ENCODE data around the gene CERCAM.

The CERCAM gene

DNA sequence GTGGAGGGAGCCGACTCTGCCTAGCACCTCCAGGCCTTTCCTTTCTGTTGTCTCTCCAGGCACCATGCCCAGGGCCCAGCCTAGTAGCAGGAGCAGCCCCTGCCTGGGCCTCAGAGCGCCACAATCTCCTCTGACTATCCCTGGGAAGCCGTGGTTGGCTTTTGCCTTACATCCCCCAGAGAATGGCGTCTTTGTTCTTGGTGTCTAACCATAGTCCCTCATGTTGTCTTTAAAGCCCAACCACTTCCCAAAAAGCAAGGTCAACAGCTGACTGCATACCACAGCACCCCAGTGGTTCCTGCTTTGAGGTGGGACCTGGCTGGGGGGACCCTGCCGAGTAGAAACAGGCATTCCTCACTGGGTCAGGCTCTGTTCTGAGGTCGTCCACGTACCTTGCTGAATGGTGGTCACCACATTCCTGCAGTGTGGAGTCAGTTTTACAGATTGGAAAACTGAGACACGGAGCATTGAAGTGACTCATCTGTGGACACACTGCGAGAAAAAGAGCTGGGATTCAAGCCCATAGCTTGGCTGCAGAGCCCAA, 13.7 kb upstream of the CERCAM start:
- no peaks in the 10 kb centered on the region for H3K9me3 Mint-ChIP-seq
- peaks cover 14% of the 10 kb centered on the region for H3K27me3 Mint-ChIP-seq (ENCODE audit: low read depth, poor library complexity)
- no peak overlapping the region for H3K4me3 Mint-ChIP-seq
- peaks cover 43% of the 10 kb centered on the region for H3K4me1 Mint-ChIP-seq
- no peak overlapping the region for H3K27ac Mint-ChIP-seq
- DNase-seq, result no peak
- TF ChIP-seq, protein P1, sequence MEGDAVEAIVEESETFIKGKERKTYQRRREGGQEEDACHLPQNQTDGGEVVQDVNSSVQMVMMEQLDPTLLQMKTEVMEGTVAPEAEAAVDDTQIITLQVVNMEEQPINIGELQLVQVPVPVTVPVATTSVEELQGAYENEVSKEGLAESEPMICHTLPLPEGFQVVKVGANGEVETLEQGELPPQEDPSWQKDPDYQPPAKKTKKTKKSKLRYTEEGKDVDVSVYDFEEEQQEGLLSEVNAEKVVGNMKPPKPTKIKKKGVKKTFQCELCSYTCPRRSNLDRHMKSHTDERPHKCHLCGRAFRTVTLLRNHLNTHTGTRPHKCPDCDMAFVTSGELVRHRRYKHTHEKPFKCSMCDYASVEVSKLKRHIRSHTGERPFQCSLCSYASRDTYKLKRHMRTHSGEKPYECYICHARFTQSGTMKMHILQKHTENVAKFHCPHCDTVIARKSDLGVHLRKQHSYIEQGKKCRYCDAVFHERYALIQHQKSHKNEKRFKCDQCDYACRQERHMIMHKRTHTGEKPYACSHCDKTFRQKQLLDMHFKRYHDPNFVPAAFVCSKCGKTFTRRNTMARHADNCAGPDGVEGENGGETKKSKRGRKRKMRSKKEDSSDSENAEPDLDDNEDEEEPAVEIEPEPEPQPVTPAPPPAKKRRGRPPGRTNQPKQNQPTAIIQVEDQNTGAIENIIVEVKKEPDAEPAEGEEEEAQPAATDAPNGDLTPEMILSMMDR (IDR thresholded peaks at IDR 0.05), result no peak
- no peaks in the 10 kb centered on the region for H3K36me3 Mint-ChIP-seq (ENCODE audit: low read depth)

DNA sequence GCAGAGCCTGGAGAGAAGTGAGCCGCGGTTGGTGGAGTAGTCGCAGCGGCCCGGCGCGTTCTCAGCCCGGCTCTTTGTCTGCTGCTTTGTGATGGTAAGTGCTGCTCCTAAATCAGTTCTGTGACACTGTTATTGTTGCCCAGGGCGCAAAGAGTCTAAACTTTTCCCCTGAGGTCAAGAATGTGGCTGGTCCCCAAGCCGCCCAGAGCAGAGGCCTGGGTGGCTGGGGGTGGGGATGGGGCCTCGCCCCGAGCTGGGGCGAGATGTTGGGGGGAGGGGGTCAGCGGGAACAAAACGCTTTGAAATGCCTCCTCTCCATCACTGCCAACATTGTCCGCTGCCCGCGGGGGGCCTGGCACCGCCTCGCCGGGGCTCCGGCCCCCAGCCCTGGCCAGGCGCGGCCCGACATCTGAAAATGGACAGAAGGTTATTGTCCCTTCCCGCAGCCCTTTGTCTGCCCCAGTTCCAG, 11.7 kb upstream of the CERCAM start:
- H3K9me3 Mint-ChIP-seq, result no peaks in the 10 kb centered on the region
- H3K27ac Mint-ChIP-seq, result peak overlapping the region; percentile 97
- H3K27me3 Mint-ChIP-seq (ENCODE audit: low read depth, poor library complexity), result peaks cover 9% of the 10 kb centered on the region
- TF ChIP-seq, protein P1 (IDR thresholded peaks at IDR 0.05), result no peak
- H3K4me3 Mint-ChIP-seq, result peak overlapping the region; percentile 72
- peak; percentile 52 for DNase-seq
- peaks cover 47% of the 10 kb centered on the region for H3K4me1 Mint-ChIP-seq
- no peaks in the 10 kb centered on the region for H3K36me3 Mint-ChIP-seq (ENCODE audit: low read depth)

DNA sequence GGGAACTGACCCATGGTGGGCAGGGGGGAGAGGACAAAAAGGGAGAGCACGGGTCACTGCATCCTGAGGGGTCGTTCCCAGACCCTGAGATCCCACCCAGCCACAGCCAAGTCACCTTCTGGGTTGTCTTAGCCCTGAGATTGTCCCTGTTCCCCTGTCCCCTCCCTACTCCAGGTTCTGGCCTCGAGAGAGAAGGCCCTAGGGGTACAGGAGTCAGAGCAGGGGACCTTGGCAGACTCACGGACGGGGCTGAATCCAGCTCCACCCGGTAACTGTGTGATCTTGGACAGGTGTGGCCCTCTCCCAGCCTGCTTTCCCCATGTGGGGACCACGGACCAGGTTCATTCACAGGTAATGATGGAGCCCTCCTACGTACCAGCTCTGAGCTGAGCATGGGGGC, 11.2 kb upstream of the CERCAM start:
- TF ChIP-seq, protein P1 (IDR thresholded peaks at IDR 0.05), result no peak
- Mint-ChIP-seq H3K9me3 (no peaks in the 10 kb centered on the region), H3K4me1 (peaks cover 49% of the 10 kb centered on the region), H3K36me3 (ENCODE audit: low read depth) (no peaks in the 10 kb centered on the region), H3K4me3 (no peak overlapping the region), H3K27ac (no peak overlapping the region), H3K27me3 (ENCODE audit: low read depth, poor library complexity) (peaks cover 9% of the 10 kb centered on the region)
- no peak for DNase-seq

DNA sequence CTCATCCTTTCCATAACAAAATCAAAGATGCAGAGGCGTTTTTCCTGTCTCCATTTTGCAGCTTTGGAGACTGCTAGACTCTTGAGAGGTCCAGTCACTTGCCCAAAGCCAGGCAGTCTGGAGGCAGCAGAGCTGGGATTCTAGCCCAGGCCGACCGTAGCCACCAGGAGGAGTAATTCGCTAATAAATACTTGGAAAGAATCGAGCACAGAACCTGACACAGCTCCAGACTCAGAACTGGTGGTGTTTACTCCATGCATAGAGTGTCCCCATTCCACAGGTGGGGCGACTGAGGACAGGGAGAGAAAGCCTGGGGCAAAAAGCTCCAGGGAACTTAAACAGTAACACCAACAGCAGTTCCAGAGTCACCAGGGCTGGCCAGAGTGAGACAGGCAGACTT, 10.7 kb upstream of the CERCAM start:
- peaks cover 52% of the 10 kb centered on the region for H3K4me1 Mint-ChIP-seq
- no peak for DNase-seq
- H3K9me3 Mint-ChIP-seq, result no peaks in the 10 kb centered on the region
- peaks cover 9% of the 10 kb centered on the region for H3K27me3 Mint-ChIP-seq (ENCODE audit: low read depth, poor library complexity)
- H3K27ac Mint-ChIP-seq, result no peak overlapping the region
- TF ChIP-seq, protein P1 (IDR thresholded peaks at IDR 0.05), result no peak
- no peaks in the 10 kb centered on the region for H3K36me3 Mint-ChIP-seq (ENCODE audit: low read depth)
- no peak overlapping the region for H3K4me3 Mint-ChIP-seq

DNA sequence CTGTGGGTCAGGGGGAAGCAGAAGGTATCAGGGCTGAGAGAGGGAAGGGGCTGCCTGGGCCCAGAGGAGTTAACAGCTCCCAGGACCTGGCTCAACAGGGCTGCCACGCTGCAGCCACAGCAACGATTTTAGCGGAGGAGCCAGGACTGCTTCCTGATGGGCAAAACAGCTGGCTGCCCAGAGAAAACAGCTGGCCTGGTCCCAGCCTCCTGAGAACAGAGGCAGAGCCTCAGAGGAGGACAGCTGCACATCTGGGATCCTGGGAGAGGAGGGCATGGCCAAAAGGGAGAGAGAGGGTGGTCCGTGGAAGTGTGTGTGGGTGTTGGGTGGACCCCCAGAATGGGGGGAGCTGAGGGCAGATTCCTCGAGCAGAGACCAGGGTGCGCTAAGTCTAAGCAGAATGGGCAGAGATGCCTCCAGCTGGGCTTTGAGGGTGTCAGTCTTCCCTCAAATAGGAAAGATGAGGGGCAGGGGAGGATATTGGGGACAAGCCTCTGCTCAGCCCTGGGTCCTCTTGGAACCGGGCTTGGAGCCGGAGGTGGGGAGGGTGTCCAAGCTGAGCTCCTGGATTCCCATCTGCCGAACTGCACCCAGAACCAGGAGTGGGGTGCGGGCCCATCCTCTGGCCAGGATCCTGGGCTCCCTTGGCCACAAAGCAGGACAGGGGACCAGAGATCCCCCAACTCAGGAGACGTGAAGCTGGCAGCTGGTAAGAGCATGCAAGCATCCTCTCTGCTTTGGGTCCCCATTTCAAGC, 9.1 kb upstream of the CERCAM start:
- no peaks in the 10 kb centered on the region for H3K36me3 Mint-ChIP-seq (ENCODE audit: low read depth)
- no peak overlapping the region for H3K27ac Mint-ChIP-seq
- H3K4me3 Mint-ChIP-seq, result no peak overlapping the region
- peaks cover 55% of the 10 kb centered on the region for H3K4me1 Mint-ChIP-seq
- TF ChIP-seq, protein P1 (IDR thresholded peaks at IDR 0.05), result no peak
- H3K27me3 Mint-ChIP-seq (ENCODE audit: low read depth, poor library complexity), result peaks cover 3% of the 10 kb centered on the region
- H3K9me3 Mint-ChIP-seq, result no peaks in the 10 kb centered on the region
- no peak for DNase-seq

Data from nephron progenitor cell (in vitro differentiated cells).